GM23338 (cell line): ENCODE data around the gene CDR2. TPM values are rescaled to one million over a fixed set of nuclear protein-coding genes. Genes with fewer than 3 reads are reported as not detected.
A peak's percentile ranks its signal among the peaks of the same experiment; 100 is the strongest.
"Not testable (repeated sequence)": the region's sequence is repeated elsewhere in the genome, so short reads cannot be mapped to it uniquely, and the experiment has no call there.

Experiments
- ATAC-seq: fragments of 200-7000 bp; cut with Tn5 transposase; 3 replicates; pipeline ENCODE4 v1.9.1; 2020
- DNase-seq: peaks from one replicate; pipeline ENCODE4 v3.0.0-alpha.2; 2015; ENCODE audit warnings: low spot score
- H2AFZ ChIP-seq: fragments of 200-600 bp; sonication (generic); 2 replicates; pipeline ENCODE4 v1.8.0; 2016; ENCODE audit warnings: antibody characterized with exemption, mild to moderate bottlenecking, moderate library complexity
- H3F3A ChIP-seq: fragments of 200-600 bp; sonication (generic); replicated peaks from 2 replicates; pipeline ENCODE4 v1.8.0; 2017; ENCODE audit warnings: antibody characterized with exemption, mixed run types, low read depth
- H3K27ac ChIP-seq: fragments of 200-600 bp; sonication (generic); 2 replicates; pipeline ENCODE4 v1.6.1; 2016; ENCODE audit warnings: low read depth
- H3K27me3 ChIP-seq: fragments of 200-600 bp; sonication (generic); 2 replicates; pipeline ENCODE4 v1.8.0; 2016; ENCODE audit warnings: mild to moderate bottlenecking, mixed run types, moderate library complexity; ENCODE audit not compliant: insufficient read depth
- H3K36me3 ChIP-seq: fragments of 200-600 bp; sonication (generic); 2 replicates; pipeline ENCODE4 v1.8.0; 2016; ENCODE audit warnings: mild to moderate bottlenecking; ENCODE audit not compliant: insufficient read depth
- H3K4me1 ChIP-seq: fragments of 200-600 bp; sonication (generic); 2 replicates; pipeline ENCODE4 v1.8.0; 2016; ENCODE audit warnings: mild to moderate bottlenecking, moderate library complexity; ENCODE audit not compliant: insufficient read depth
- H3K4me2 ChIP-seq: fragments of 200-600 bp; sonication (generic); 2 replicates; pipeline ENCODE4 v1.7.1; 2017; ENCODE audit warnings: mixed run types
- H3K4me3 ChIP-seq: fragments of 200-600 bp; sonication (generic); 2 replicates; pipeline ENCODE4 v1.6.1; 2016; ENCODE audit warnings: mixed run types
- H3K79me2 ChIP-seq: fragments of 200-600 bp; sonication (generic); replicated peaks from 2 replicates; pipeline ENCODE4 v1.8.0; 2017; ENCODE audit warnings: mild to moderate bottlenecking; ENCODE audit not compliant: insufficient read depth
- H3K9me2 ChIP-seq: fragments of 200-600 bp; sonication (generic); 2 replicates; pipeline ENCODE4 v1.8.0; 2017; ENCODE audit not compliant: insufficient read depth
- H4K20me1 ChIP-seq: fragments of 200-600 bp; sonication (generic); replicated peaks from 2 replicates; pipeline ENCODE4 v1.8.0; 2017; ENCODE audit warnings: mild to moderate bottlenecking; ENCODE audit not compliant: insufficient read depth
- H3K27ac Mint-ChIP-seq: 2 replicates; pipeline ENCODE4 v1.8.0; 2020; ENCODE audit warnings: inconsistent platforms, mild to moderate bottlenecking, moderate library complexity, mixed read lengths
- H3K27me3 Mint-ChIP-seq: 3 replicates; pipeline ENCODE4 v1.8.0; 2022; ENCODE audit warnings: low read depth, mild to moderate bottlenecking, moderate library complexity, mixed read lengths, inconsistent platforms; ENCODE audit not compliant: insufficient read depth, poor library complexity
- H3K36me3 Mint-ChIP-seq: 3 replicates; pipeline ENCODE4 v1.8.0; 2021; ENCODE audit warnings: low read depth, mild to moderate bottlenecking, inconsistent platforms, moderate library complexity, mixed read lengths
- H3K4me1 Mint-ChIP-seq: 3 replicates; pipeline ENCODE4 v1.8.0; 2020; ENCODE audit warnings: mild to moderate bottlenecking, inconsistent platforms, mixed read lengths
- H3K4me3 Mint-ChIP-seq: 3 replicates; pipeline ENCODE4 v1.8.0; 2021; ENCODE audit warnings: moderate library complexity, mild to moderate bottlenecking, inconsistent platforms, mixed read lengths
- H3K9me3 Mint-ChIP-seq: 3 replicates; pipeline ENCODE4 v1.8.0; 2020; ENCODE audit warnings: moderate library complexity, mild to moderate bottlenecking, inconsistent platforms, mixed read lengths
- EZH2 ChIP-seq: fragments of 200-600 bp; sonication (generic); IDR thresholded peaks from one replicate; pipeline ENCODE4 v1.8.0; 2017; ENCODE audit warnings: antibody characterized with exemption, mild to moderate bottlenecking, low read depth; ENCODE audit not compliant: unreplicated experiment
- NANOG ChIP-seq: IDR thresholded peaks from 2 replicates; pipeline ENCODE4 v1.6.1; 2016; ENCODE audit warnings: antibody characterized with exemption, borderline replicate concordance
- POLR2AphosphoS5 ChIP-seq: IDR thresholded peaks from 2 replicates; pipeline ENCODE4 v1.6.1; 2016; ENCODE audit warnings: antibody characterized with exemption, low read depth
- ZNF114 ChIP-seq: fragments of 250-450 bp; sonication (Bioruptor Pico); IDR thresholded peaks from 2 replicates; pipeline ENCODE4 v1.5.0; 2020; ENCODE audit warnings: mild to moderate bottlenecking, moderate library complexity
- ZNF331 ChIP-seq: fragments of 250-450 bp; sonication (Bioruptor Pico); IDR thresholded peaks from 2 replicates; pipeline ENCODE4 v1.5.0; 2020; ENCODE audit warnings: low read depth, mild to moderate bottlenecking, moderate library complexity
- polyA plus RNA-seq: library from polyadenylated mRNA; unstranded; fragments of >200 nt; fragmentation: Nextera tagmentation; extraction: Ambion mirVana; gene quantifications from 2 replicates; pipeline ENCODE4 v1.2.1, GENCODE V29; 2016
- total RNA-seq: library from RNA; depleted of rRNA; stranded (reverse); fragments of >200 nt; shearing (Covaris generic); gene quantifications from 2 replicates; pipeline ENCODE4 v1.2.3, GENCODE V29; 2014
- TF ChIP-seq, protein P1 (sequence below): IDR thresholded peaks from one replicate; pipeline ENCODE4 v1.6.1; 2018; ENCODE audit warnings: antibody characterized with exemption; ENCODE audit not compliant: unreplicated experiment
- TF ChIP-seq, protein P2 (sequence below): IDR thresholded peaks from 2 replicates; pipeline ENCODE4 v1.6.1; 2016; ENCODE audit warnings: antibody characterized with exemption
- TF ChIP-seq, protein P3 (sequence below), 2 experiments: fragments of 200-600 bp in 1 of 2; sonication (generic) in 1 of 2; conservative IDR thresholded peaks; 2 replicates each; pipeline versions ENCODE4 v1.5.1 to v1.6.1; 2016 to 2017; ENCODE audit warnings: antibody characterized with exemption in 2 of 2, low read depth in 2 of 2, mild to moderate bottlenecking in 2 of 2, moderate library complexity in 1 of 2

The CDR2 gene
- total and polyA plus RNA-seq, 2 experiments from 2014 or later: 17.7 to 39.3 TPM

GRCh38 chr16:22369221-22369811 is 5.1 kb downstream of the CDR2 start:
- Histone ChIP-seq H3K79me2 (peaks cover 91% of the 10 kb centered on the region), H3K4me1 (peaks cover 40% of the 10 kb centered on the region), H3K4me3 (no peak overlapping the region), H3K4me2 (peak overlapping the region; percentile 44; the same call in 1 of the 2 replicates), H3K36me3 (no peaks in the 10 kb centered on the region), H3K27ac (0 out of 2 replicates have a peak overlapping the region, but pooled peaks have one; percentile 1), H2AFZ (no peak overlapping the region), H3K9me2 (no peaks in the 10 kb centered on the region), H3K27me3 (no peaks in the 10 kb centered on the region), H4K20me1 (peaks cover 56% of the 10 kb centered on the region), H3F3A (no peaks in the 10 kb centered on the region)
- peaks cover 4% of the 10 kb centered on the region for H3K27me3 Mint-ChIP-seq
- no peak overlapping the region for H3K4me3 Mint-ChIP-seq
- peaks cover 16% of the 10 kb centered on the region for H3K36me3 Mint-ChIP-seq
- DNase-seq (no peak), ATAC-seq (no peak)
- H3K4me1 Mint-ChIP-seq: peaks cover 45% of the 10 kb centered on the region
- no peak overlapping the region for H3K27ac Mint-ChIP-seq
- TF ChIP-seq, protein P1, sequence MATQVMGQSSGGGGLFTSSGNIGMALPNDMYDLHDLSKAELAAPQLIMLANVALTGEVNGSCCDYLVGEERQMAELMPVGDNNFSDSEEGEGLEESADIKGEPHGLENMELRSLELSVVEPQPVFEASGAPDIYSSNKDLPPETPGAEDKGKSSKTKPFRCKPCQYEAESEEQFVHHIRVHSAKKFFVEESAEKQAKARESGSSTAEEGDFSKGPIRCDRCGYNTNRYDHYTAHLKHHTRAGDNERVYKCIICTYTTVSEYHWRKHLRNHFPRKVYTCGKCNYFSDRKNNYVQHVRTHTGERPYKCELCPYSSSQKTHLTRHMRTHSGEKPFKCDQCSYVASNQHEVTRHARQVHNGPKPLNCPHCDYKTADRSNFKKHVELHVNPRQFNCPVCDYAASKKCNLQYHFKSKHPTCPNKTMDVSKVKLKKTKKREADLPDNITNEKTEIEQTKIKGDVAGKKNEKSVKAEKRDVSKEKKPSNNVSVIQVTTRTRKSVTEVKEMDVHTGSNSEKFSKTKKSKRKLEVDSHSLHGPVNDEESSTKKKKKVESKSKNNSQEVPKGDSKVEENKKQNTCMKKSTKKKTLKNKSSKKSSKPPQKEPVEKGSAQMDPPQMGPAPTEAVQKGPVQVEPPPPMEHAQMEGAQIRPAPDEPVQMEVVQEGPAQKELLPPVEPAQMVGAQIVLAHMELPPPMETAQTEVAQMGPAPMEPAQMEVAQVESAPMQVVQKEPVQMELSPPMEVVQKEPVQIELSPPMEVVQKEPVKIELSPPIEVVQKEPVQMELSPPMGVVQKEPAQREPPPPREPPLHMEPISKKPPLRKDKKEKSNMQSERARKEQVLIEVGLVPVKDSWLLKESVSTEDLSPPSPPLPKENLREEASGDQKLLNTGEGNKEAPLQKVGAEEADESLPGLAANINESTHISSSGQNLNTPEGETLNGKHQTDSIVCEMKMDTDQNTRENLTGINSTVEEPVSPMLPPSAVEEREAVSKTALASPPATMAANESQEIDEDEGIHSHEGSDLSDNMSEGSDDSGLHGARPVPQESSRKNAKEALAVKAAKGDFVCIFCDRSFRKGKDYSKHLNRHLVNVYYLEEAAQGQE: peak; percentile 56
- TF ChIP-seq ZNF331 (CRISPR knock-in tag): no peak
- H3K9me3 Mint-ChIP-seq: no peaks in the 10 kb centered on the region

DNA sequence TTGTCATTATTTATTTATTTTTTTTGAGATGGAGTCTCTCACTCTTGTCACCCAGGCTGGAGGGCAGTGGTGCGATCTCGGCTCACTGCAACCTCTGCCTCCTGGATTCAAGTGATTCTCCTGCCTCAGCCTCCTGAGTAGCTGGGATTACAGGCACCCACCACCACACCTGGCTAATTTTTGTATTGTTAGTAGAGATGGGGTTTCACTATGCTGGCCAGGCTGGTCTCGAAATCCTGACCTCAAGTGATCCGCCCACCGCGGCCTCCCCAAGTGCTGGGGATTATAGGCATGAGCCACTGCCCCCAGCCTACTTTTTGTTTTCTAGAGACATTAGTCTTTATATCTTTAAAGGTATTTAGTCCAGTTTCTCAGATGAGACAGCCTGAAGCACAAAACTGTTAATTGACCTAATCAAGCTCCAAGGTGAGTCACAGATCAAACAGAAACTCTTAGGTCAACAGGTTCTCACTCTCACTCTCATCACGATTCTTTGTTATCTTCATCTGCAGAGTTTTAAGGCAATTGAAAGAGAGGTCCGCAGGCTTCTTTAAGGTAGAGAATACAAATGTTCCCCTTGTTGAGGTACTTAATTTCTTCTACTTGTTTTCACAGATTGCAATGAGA is 6.1 kb downstream of the CDR2 start:
- H3K9me3 Mint-ChIP-seq, H3K36me3 ChIP-seq, H3K27ac Mint-ChIP-seq, H3K9me2 ChIP-seq, H3F3A ChIP-seq, DNase-seq, H2AFZ ChIP-seq, H3K27ac ChIP-seq, H3K27me3 Mint-ChIP-seq, H3K4me3 ChIP-seq, ATAC-seq, H3K4me3 Mint-ChIP-seq, H3K27me3 ChIP-seq, H3K4me2 ChIP-seq: not testable (repeated sequence)
- Histone ChIP-seq H3K79me2 (peaks cover 93% of the 10 kb centered on the region), H4K20me1 (peaks cover 56% of the 10 kb centered on the region), H3K4me1 (peaks cover 39% of the 10 kb centered on the region)
- Mint-ChIP-seq H3K36me3 (peaks cover 24% of the 10 kb centered on the region), H3K4me1 (peaks cover 45% of the 10 kb centered on the region)

- H3K79me2 ChIP-seq: peaks cover 78% of the 10 kb centered on the region
- peaks cover 2% of the 10 kb centered on the region for H3K27me3 Mint-ChIP-seq
- peaks cover 34% of the 10 kb centered on the region for H3K4me1 Mint-ChIP-seq
- no peak overlapping the region for H2AFZ ChIP-seq
- H3K27ac ChIP-seq: no peak overlapping the region
- ATAC-seq (no peak), DNase-seq (no peak)
- H3K9me2 ChIP-seq: no peaks in the 10 kb centered on the region
- H3K27ac Mint-ChIP-seq: no peak overlapping the region
- peaks cover 17% of the 10 kb centered on the region for H3K36me3 ChIP-seq
- peaks cover 37% of the 10 kb centered on the region for H3K36me3 Mint-ChIP-seq
- H3K9me3 Mint-ChIP-seq: no peaks in the 10 kb centered on the region
- no peak overlapping the region for H3K4me2 ChIP-seq
- H3K4me3 ChIP-seq: no peak overlapping the region
- no peak overlapping the region for H3K4me3 Mint-ChIP-seq
- H3K4me1 ChIP-seq: peaks cover 27% of the 10 kb centered on the region
- H3K27me3 ChIP-seq: no peaks in the 10 kb centered on the region
- peaks cover 45% of the 10 kb centered on the region for H4K20me1 ChIP-seq
- H3F3A ChIP-seq: no peaks in the 10 kb centered on the region
- TF ChIP-seq, protein P1: no peak
- TF ChIP-seq POLR2AphosphoS5 (no peak), NANOG (no peak), EZH2 (no peak), ZNF114 (no peak)
- TF ChIP-seq, protein P2, sequence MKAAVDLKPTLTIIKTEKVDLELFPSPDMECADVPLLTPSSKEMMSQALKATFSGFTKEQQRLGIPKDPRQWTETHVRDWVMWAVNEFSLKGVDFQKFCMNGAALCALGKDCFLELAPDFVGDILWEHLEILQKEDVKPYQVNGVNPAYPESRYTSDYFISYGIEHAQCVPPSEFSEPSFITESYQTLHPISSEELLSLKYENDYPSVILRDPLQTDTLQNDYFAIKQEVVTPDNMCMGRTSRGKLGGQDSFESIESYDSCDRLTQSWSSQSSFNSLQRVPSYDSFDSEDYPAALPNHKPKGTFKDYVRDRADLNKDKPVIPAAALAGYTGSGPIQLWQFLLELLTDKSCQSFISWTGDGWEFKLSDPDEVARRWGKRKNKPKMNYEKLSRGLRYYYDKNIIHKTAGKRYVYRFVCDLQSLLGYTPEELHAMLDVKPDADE: no peak
- TF ChIP-seq, protein P3, sequence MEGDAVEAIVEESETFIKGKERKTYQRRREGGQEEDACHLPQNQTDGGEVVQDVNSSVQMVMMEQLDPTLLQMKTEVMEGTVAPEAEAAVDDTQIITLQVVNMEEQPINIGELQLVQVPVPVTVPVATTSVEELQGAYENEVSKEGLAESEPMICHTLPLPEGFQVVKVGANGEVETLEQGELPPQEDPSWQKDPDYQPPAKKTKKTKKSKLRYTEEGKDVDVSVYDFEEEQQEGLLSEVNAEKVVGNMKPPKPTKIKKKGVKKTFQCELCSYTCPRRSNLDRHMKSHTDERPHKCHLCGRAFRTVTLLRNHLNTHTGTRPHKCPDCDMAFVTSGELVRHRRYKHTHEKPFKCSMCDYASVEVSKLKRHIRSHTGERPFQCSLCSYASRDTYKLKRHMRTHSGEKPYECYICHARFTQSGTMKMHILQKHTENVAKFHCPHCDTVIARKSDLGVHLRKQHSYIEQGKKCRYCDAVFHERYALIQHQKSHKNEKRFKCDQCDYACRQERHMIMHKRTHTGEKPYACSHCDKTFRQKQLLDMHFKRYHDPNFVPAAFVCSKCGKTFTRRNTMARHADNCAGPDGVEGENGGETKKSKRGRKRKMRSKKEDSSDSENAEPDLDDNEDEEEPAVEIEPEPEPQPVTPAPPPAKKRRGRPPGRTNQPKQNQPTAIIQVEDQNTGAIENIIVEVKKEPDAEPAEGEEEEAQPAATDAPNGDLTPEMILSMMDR (conservative IDR thresholded peaks at IDR 0.05; ENCODE audit: low read depth in 2 of 2): no peak
These were observed 7.5 kb downstream of the CDR2 start for GRCh38 chr16:22366889-22367288.
